ENCODE results near the gene NWD2. TPM values are rescaled to one million over a fixed set of nuclear protein-coding genes. Genes with fewer than 3 reads are reported as not detected.

The NWD2 gene
- polyA plus RNA-seq, 2 of the 4 experiments (the other 2 are of a cell fraction), result not detected

GRCh38 chr4:37415845-37416369, 171.4 kb downstream of the NWD2 start (continued):
- TF ChIP-seq CHD4 (IDR thresholded peaks at IDR 0.05; ENCODE audit: borderline replicate concordance) (no peak), KDM5A (IDR thresholded peaks at IDR 0.05) (no peak), ESRRA (IDR thresholded peaks at IDR 0.05; ENCODE audit: borderline replicate concordance, low read length) (no peak)

GRCh38 chr4:37421614-37422013, 177.1 kb downstream of the NWD2 start:
- no peak for ATAC-seq
- 52% methylated on average over 4 of the region's 4 CpGs for WGBS (ENCODE audit: missing lambda C conversion rate)
- no peak for FAIRE-seq
- ChIA-PET CTCF (no interaction called here), POLR2A (no interaction called here)
- Histone ChIP-seq H3K27ac (no peak overlapping the region), H3K4me1 (no peaks in the 10 kb centered on the region), H3K4me2 (no peak overlapping the region), H3K4me3 (no peak overlapping the region), H3K9me3 (no peaks in the 10 kb centered on the region)
- DNase-seq (ENCODE audit: low read depth in 1 of 2, low spot score in 1 of 2), result no peak
- no peak for TF ChIP-seq CEBPB (IDR thresholded peaks at IDR 0.05)
- no peak for TF ChIP-seq POLR2AphosphoS2 (conservative IDR thresholded peaks at IDR 0.05; ENCODE audit: low read length)
- TF ChIP-seq CBX2 (IDR thresholded peaks at IDR 0.05; ENCODE audit: borderline replicate concordance, low read depth), result no peak
- TF ChIP-seq PBX3 (IDR thresholded peaks at IDR 0.05), result no peak
- no peak for TF ChIP-seq ZC3H11A (IDR thresholded peaks at IDR 0.05)
- no peak for TF ChIP-seq E2F6 (IDR thresholded peaks at IDR 0.05; ENCODE audit: borderline replicate concordance, low read depth)
- no peak for TF ChIP-seq HEYL (CRISPR knock-in tag; IDR thresholded peaks at IDR 0.05)
- no peak for TF ChIP-seq CBX8 (IDR thresholded peaks at IDR 0.05)
- no peak for TF ChIP-seq HOXA7 (CRISPR knock-in tag; IDR thresholded peaks at IDR 0.05)
- no peak for TF ChIP-seq CHD4 (IDR thresholded peaks at IDR 0.05; ENCODE audit: borderline replicate concordance)
- TF ChIP-seq ZNF302 (CRISPR knock-in tag; IDR thresholded peaks at IDR 0.05), result no peak
- no peak for TF ChIP-seq HMGXB4 (CRISPR knock-in tag; IDR thresholded peaks at IDR 0.05; ENCODE audit: borderline replicate concordance)
- no peak for TF ChIP-seq GATA3 (IDR thresholded peaks at IDR 0.05; ENCODE audit: borderline replicate concordance)
- TF ChIP-seq NFE2L2 (conservative IDR thresholded peaks at IDR 0.05; ENCODE audit: low read length), result no peak
- no peak for TF ChIP-seq POLR2A (IDR thresholded peaks at IDR 0.05; ENCODE audit: low read length)
- no peak for TF ChIP-seq EHF (CRISPR knock-in tag; IDR thresholded peaks at IDR 0.05)

GRCh38 chr4:37422102-37422501, 177.6 kb downstream of the NWD2 start:
- 48% methylated on average over 2 of the region's 2 CpGs for WGBS (ENCODE audit: missing lambda C conversion rate)
- Histone ChIP-seq H3K4me2 (no peak overlapping the region), H3K4me3 (no peak overlapping the region), H3K4me1 (no peaks in the 10 kb centered on the region), H3K27ac (no peak overlapping the region), H3K9me3 (no peaks in the 10 kb centered on the region)
- no peak for DNase-seq (ENCODE audit: low read depth in 1 of 2, low spot score in 1 of 2)
- FAIRE-seq, result no peak
- TF ChIP-seq RCOR1 (IDR thresholded peaks at IDR 0.05; ENCODE audit: low read depth, low read length), result no peak
- TF ChIP-seq JUNB (IDR thresholded peaks at IDR 0.05), result no peak
- TF ChIP-seq RARB (CRISPR knock-in tag; IDR thresholded peaks at IDR 0.05), result no peak
- TF ChIP-seq ATOH8 (CRISPR knock-in tag; IDR thresholded peaks at IDR 0.05; ENCODE audit: low read depth), result no peak
- TF ChIP-seq EP300 (IDR thresholded peaks at IDR 0.05), result no peak
- TF ChIP-seq ZSCAN20 (CRISPR knock-in tag; IDR thresholded peaks at IDR 0.05), result no peak
- TF ChIP-seq ZFP36 (IDR thresholded peaks at IDR 0.05; ENCODE audit: borderline replicate concordance, partially characterized antibody), result no peak
- TF ChIP-seq POLR2A (IDR thresholded peaks at IDR 0.05; ENCODE audit: low read length), result no peak
- TF ChIP-seq HMGXB4 (CRISPR knock-in tag; IDR thresholded peaks at IDR 0.05; ENCODE audit: borderline replicate concordance), result no peak
- TF ChIP-seq KDM5A (IDR thresholded peaks at IDR 0.05), result no peak
- TF ChIP-seq HOXB13 (CRISPR knock-in tag; IDR thresholded peaks at IDR 0.05; ENCODE audit: low read depth), result no peak
- no peak for ATAC-seq
- ChIA-PET POLR2A (no interaction called here), CTCF (no interaction called here)

All from A549 (cell line).